Measurements from ENCODE around the gene MNDA.
"Not testable (repeated sequence)": the region's sequence is repeated elsewhere in the genome, so short reads cannot be mapped to it uniquely, and the experiment has no call there.

The MNDA gene

DNA sequence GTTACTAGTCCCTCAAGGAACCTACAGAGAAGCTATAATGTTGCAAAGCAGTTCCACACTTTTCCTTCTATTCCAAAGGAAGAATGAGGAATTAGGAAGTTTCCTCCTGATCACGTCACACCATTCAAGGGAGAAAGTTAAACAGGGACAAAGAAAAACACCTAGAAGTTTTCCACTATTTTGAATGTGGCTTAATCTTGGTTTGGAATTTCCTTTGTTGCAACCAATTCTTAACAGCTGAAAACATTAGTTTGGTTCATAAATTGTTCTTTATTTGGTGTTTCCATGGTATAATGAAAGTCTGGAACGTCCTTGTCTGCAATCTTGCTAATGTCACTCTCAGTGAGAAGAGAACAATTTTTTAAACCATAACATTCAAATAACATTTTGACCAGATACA lies 8.4 kb downstream of the MNDA start:
- no peak for DNase-seq

DNA sequence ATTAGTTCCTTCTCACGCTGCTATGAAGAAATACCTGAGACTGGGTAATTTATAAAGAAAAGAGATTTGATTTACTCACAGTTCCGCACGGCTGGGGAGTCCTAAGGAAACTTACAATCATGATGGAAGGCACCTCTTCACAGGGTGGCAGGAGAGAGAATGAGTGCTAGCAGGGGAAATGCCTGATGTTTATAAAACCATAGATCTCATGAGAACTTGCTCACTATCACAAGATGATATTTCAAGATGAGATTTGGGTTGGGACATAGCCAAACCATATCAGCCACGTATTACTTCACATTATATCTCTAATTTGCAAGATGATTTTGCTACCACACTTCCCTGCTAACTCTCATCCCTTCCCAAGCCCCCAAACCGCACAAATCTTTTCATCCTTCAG lies 9.1 kb downstream of the MNDA start:
- DNase-seq: no peak

DNA sequence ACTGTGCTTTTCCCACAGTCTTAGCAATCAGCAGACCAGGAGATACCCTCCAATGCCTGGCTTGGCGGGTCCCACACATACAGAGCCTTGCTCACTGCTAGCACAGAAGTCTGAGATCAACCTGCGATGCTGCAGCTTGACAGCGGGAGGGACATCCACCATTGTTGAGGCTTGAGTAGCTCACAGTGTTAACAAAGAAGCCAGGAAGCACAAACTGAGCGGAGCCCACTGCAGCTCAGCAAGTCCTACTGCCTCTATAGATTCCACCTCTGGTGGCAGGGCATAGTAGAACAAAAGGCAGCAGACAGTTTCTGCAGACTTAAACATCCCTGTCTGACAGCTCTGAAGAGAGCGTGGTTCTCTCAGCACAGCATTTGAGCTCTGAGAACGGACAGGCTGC lies 33.4 kb downstream of the MNDA start:
- no peak for DNase-seq

DNA sequence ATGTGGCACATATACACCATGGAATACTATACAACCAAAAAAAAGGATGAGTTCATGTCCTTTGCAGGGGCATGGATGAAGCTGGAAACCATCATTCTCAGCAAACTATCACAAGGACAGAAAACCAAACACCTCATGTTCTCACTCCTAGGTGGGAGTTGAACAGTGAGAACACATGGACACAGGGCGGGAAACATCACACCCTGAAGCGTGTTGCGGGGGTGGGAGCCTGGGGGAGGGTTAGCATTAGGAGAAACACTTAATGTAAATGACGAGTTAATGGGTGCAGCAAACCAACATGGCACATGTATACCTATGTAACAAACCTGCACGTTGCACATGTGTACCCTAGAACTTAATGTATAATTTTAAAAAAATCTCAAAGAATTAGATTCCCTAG lies 39.3 kb downstream of the MNDA start:
- DNase-seq: not testable (repeated sequence)

DNA sequence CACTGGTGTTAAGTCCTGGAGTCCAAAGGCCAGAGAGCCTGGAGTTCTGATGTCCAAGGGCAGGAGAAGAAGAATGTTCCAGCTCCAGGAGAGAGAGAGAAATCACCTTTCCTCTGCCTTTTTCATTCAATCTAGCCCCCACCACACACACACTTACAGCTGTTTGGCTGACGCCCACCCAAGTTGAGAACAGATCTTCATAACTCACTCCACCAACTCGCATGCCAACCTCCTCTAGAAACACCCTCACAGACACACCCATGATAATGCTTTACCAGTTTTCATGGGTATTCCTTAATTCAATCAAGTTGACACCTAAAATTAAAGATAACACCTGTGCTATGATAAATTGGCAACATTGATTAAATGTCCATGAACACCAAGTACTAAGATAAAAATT lies 42.0 kb downstream of the MNDA start:
- no peak for DNase-seq

DNA sequence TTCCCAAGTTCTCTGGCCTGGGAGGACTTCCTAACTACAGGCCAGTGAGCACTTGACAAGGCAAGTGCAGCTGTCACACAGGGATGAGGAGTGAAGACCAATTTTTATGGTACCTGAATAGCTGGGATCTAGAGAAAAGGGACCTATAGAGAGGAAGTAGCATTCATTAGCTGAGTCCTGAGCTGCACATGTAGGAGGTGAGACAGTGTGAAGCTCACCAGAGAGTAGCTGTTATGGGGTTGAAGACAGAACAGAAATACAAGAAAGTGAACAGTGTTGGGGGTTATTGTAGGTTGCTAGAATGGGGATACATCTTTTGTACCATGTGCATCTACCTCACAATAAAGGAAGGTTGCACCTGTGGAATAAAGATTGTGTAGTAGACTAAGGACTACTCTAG lies 62.5 kb downstream of the MNDA start:
- DNase-seq: no peak

DNA sequence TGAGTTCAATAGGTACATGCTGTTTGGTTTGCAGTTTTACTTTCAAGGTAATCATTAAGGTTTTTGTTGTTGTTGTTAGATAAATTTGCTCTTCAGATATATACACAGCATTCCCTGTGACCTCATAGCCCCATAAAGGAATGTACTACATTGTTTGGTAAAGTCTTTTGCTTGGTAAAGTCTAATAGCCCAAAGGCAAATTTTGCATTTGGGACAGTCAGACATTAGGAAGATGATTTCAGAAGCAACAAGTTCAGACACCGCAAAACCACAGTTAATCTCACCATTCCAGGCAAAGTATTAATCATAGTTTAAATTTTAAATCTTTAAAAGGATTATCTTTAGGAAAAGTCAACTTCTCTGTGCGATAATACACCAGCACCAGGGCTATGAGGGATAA lies 67.6 kb downstream of the MNDA start:
- no peak for DNase-seq

All from NCI-H1417 (cell line).